ENCODE results near the gene PNMA6F. TPM values are rescaled to one million over a fixed set of nuclear protein-coding genes. Genes with fewer than 3 reads are reported as not detected.
"Not testable (repeated sequence)": the region's sequence is repeated elsewhere in the genome, so short reads cannot be mapped to it uniquely, and the experiment has no call there.

Gene PNMA6F
- total RNA-seq, 2 donors from 2014 or later = not detected

- H3K9me3 ChIP-seq (ENCODE audit: control insufficient read depth, low read length) = no peaks in the 10 kb centered on the region
- H3K27ac ChIP-seq (ENCODE audit: low read depth, low read length) = no peak overlapping the region
- H3K9ac ChIP-seq (ENCODE audit: extremely low read depth, low read length, poor library complexity, severe bottlenecking) = no peak overlapping the region
- no peak for DNase-seq
- Mint-ChIP-seq H3K4me3 (no peak overlapping the region), H3K27me3 (ENCODE audit: insufficient read depth) (peaks cover 4% of the 10 kb centered on the region), H3K9me3 (peaks cover 57% of the 10 kb centered on the region), H3K36me3 (ENCODE audit: low read depth) (no peaks in the 10 kb centered on the region), H3K27ac (no peak overlapping the region), H3K4me1 (peaks cover 10% of the 10 kb centered on the region)
- H3K4me1 ChIP-seq (ENCODE audit: control insufficient read depth, insufficient read depth, low read length) = no peaks in the 10 kb centered on the region
- no peaks in the 10 kb centered on the region for H3K27me3 ChIP-seq (ENCODE audit: control insufficient read depth, insufficient read depth, low read length, poor library complexity, severe bottlenecking)
- TF ChIP-seq, protein P1, sequence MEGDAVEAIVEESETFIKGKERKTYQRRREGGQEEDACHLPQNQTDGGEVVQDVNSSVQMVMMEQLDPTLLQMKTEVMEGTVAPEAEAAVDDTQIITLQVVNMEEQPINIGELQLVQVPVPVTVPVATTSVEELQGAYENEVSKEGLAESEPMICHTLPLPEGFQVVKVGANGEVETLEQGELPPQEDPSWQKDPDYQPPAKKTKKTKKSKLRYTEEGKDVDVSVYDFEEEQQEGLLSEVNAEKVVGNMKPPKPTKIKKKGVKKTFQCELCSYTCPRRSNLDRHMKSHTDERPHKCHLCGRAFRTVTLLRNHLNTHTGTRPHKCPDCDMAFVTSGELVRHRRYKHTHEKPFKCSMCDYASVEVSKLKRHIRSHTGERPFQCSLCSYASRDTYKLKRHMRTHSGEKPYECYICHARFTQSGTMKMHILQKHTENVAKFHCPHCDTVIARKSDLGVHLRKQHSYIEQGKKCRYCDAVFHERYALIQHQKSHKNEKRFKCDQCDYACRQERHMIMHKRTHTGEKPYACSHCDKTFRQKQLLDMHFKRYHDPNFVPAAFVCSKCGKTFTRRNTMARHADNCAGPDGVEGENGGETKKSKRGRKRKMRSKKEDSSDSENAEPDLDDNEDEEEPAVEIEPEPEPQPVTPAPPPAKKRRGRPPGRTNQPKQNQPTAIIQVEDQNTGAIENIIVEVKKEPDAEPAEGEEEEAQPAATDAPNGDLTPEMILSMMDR (conservative IDR thresholded peaks at IDR 0.05) = no peak
- H3K36me3 ChIP-seq (ENCODE audit: control insufficient read depth, insufficient read depth, low read length) = no peaks in the 10 kb centered on the region
- H3K4me3 ChIP-seq (ENCODE audit: low read length) = no peak overlapping the region
- 81% methylated on average over 1 of the region's 1 CpG; no CpG with 5 or more reads in 1 of the 2 experiments for WGBS, 2 experiments (ENCODE audit: insufficient coverage in 1 of 2, insufficient read length in 1 of 2)
These were observed 24.2 kb downstream of the PNMA6F start for GRCh38 chrX:153297376-153297775.

DNA sequence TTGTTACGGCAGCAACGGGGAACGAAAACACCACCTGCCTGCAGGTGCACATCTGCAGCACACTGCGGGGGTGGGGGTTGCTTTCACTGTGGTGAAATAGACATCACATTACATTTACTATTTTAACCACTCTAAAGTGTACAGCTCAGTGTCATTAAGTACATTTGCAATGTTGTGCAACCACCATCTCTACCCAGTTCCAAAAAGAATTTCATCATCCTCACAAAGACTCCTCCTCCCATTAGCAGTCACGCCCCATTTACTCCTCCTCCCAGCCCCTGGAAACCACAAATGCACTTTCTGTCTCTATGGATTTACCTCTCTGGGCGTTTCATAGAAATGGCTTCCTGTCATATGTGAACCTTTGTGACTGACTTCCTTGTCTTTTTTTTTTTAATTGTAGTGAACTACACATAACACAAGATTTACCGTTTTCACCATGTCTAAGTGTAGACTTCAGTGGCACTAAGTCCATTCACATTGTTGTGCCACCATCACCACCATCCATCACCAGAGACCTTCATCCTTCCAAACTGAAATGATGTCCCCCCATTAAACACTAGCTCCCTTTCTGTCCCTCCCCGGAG is 28.0 kb downstream of the PNMA6F start:
- H3K27ac Mint-ChIP-seq; H3K27ac ChIP-seq (ENCODE audit: low read depth, low read length); H3K4me3 Mint-ChIP-seq; H3K36me3 ChIP-seq (ENCODE audit: control insufficient read depth, insufficient read depth, low read length); H3K9ac ChIP-seq (ENCODE audit: extremely low read depth, low read length, poor library complexity, severe bottlenecking); H3K36me3 Mint-ChIP-seq (ENCODE audit: low read depth); H3K4me3 ChIP-seq (ENCODE audit: low read length); H3K27me3 ChIP-seq (ENCODE audit: control insufficient read depth, insufficient read depth, low read length, poor library complexity, severe bottlenecking); H3K9me3 ChIP-seq (ENCODE audit: control insufficient read depth, low read length); H3K4me1 Mint-ChIP-seq; H3K4me1 ChIP-seq (ENCODE audit: control insufficient read depth, insufficient read depth, low read length); DNase-seq; H3K27me3 Mint-ChIP-seq (ENCODE audit: insufficient read depth): not testable (repeated sequence)
- peaks cover 29% of the 10 kb centered on the region for H3K9me3 Mint-ChIP-seq
- WGBS, 2 experiments (ENCODE audit: insufficient coverage in 1 of 2, insufficient read length in 1 of 2) = 95 to 100% methylated on average over 1 to 3 of the region's 8 CpGs

DNA sequence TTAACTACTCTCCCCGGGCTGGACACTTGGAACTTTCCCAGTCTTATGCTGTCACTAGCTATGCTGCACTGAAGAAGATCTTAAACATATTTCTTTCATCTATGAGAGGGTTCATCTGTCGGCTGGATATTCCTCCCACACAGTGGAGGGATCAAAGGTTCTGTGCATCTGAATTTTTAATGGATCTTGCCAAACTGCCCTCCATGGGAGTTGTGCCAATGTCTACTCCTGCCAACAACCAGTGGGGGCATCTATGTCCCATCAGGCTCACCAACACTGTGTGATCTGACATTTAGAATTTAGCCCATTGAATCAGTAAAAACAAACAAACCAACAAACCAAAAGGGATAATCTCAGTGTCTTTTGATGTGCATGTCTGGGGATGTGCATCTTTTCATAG is 32.8 kb downstream of the PNMA6F start:
- H3K4me1 ChIP-seq (ENCODE audit: control insufficient read depth, insufficient read depth, low read length); H3K9me3 Mint-ChIP-seq; H3K4me3 ChIP-seq (ENCODE audit: low read length); H3K4me3 Mint-ChIP-seq; H3K4me1 Mint-ChIP-seq; H3K27ac Mint-ChIP-seq; H3K9me3 ChIP-seq (ENCODE audit: control insufficient read depth, low read length); H3K27me3 ChIP-seq (ENCODE audit: control insufficient read depth, insufficient read depth, low read length, poor library complexity, severe bottlenecking); H3K36me3 ChIP-seq (ENCODE audit: control insufficient read depth, insufficient read depth, low read length); H3K27ac ChIP-seq (ENCODE audit: low read depth, low read length); H3K27me3 Mint-ChIP-seq (ENCODE audit: insufficient read depth); H3K36me3 Mint-ChIP-seq (ENCODE audit: low read depth); DNase-seq; H3K9ac ChIP-seq (ENCODE audit: extremely low read depth, low read length, poor library complexity, severe bottlenecking): not testable (repeated sequence)
- no CpG with 5 or more reads among the region's 2 CpGs for WGBS, 2 experiments (ENCODE audit: insufficient coverage in 1 of 2, insufficient read length in 1 of 2)

GRCh38 chrX:153285678-153286077 is 35.9 kb downstream of the PNMA6F start:
- H3K4me3 ChIP-seq (ENCODE audit: low read length); H3K4me3 Mint-ChIP-seq; H3K27me3 ChIP-seq (ENCODE audit: control insufficient read depth, insufficient read depth, low read length, poor library complexity, severe bottlenecking); H3K4me1 ChIP-seq (ENCODE audit: control insufficient read depth, insufficient read depth, low read length); H3K27me3 Mint-ChIP-seq (ENCODE audit: insufficient read depth); H3K4me1 Mint-ChIP-seq; DNase-seq; H3K36me3 ChIP-seq (ENCODE audit: control insufficient read depth, insufficient read depth, low read length); H3K36me3 Mint-ChIP-seq (ENCODE audit: low read depth); H3K9me3 ChIP-seq (ENCODE audit: control insufficient read depth, low read length); H3K9me3 Mint-ChIP-seq; H3K27ac Mint-ChIP-seq; H3K9ac ChIP-seq (ENCODE audit: extremely low read depth, low read length, poor library complexity, severe bottlenecking); H3K27ac ChIP-seq (ENCODE audit: low read depth, low read length): not testable (repeated sequence)
- WGBS, 2 experiments (ENCODE audit: insufficient coverage in 1 of 2, insufficient read length in 1 of 2) = no CpG with 5 or more reads among the region's 8 CpGs

- not testable (repeated sequence) for H3K9me3 ChIP-seq (ENCODE audit: control insufficient read depth, low read length); H3K4me1 ChIP-seq (ENCODE audit: control insufficient read depth, insufficient read depth, low read length); H3K9ac ChIP-seq (ENCODE audit: extremely low read depth, low read length, poor library complexity, severe bottlenecking); H3K36me3 Mint-ChIP-seq (ENCODE audit: low read depth); H3K36me3 ChIP-seq (ENCODE audit: control insufficient read depth, insufficient read depth, low read length); H3K4me3 Mint-ChIP-seq; H3K9me3 Mint-ChIP-seq; DNase-seq; H3K4me1 Mint-ChIP-seq; H3K4me3 ChIP-seq (ENCODE audit: low read length); H3K27ac ChIP-seq (ENCODE audit: low read depth, low read length); H3K27ac Mint-ChIP-seq; H3K27me3 Mint-ChIP-seq (ENCODE audit: insufficient read depth); H3K27me3 ChIP-seq (ENCODE audit: control insufficient read depth, insufficient read depth, low read length, poor library complexity, severe bottlenecking)
- no CpG with 5 or more reads among the region's 8 CpGs for whole genome bisulfite sequencing, 2 experiments (ENCODE audit: insufficient coverage in 1 of 2, insufficient read length in 1 of 2)
These were observed 37.6 kb downstream of the PNMA6F start for GRCh38 chrX:153283982-153284381.

GRCh38 chrX:153281784-153282183 is 39.8 kb downstream of the PNMA6F start:
- not testable (repeated sequence) for H3K27ac Mint-ChIP-seq; DNase-seq; H3K27me3 ChIP-seq (ENCODE audit: control insufficient read depth, insufficient read depth, low read length, poor library complexity, severe bottlenecking); H3K9ac ChIP-seq (ENCODE audit: extremely low read depth, low read length, poor library complexity, severe bottlenecking); H3K9me3 Mint-ChIP-seq; H3K4me3 Mint-ChIP-seq; H3K4me3 ChIP-seq (ENCODE audit: low read length); H3K9me3 ChIP-seq (ENCODE audit: control insufficient read depth, low read length); H3K4me1 Mint-ChIP-seq; H3K27me3 Mint-ChIP-seq (ENCODE audit: insufficient read depth); H3K36me3 Mint-ChIP-seq (ENCODE audit: low read depth); H3K4me1 ChIP-seq (ENCODE audit: control insufficient read depth, insufficient read depth, low read length); H3K36me3 ChIP-seq (ENCODE audit: control insufficient read depth, insufficient read depth, low read length); H3K27ac ChIP-seq (ENCODE audit: low read depth, low read length)
- WGBS, 2 experiments (ENCODE audit: insufficient coverage in 1 of 2, insufficient read length in 1 of 2) = no CpG with 5 or more reads among the region's 3 CpGs
